Measurements from ENCODE around the gene PRIMPOL.
"Not testable (repeated sequence)": the region's sequence is repeated elsewhere in the genome, so short reads cannot be mapped to it uniquely, and the experiment has no call there.

- TF ChIP-seq EZH2 (IDR thresholded peaks at IDR 0.05; ENCODE audit: borderline replicate concordance); CTCF (IDR thresholded peaks at IDR 0.05; ENCODE audit: poor library complexity); EZH2phosphoT487 (IDR thresholded peaks at IDR 0.05; ENCODE audit: low read depth, severe bottlenecking, unreplicated experiment): not testable (repeated sequence)
Observed at GRCh38 chr4:184657820-184658219, 8.3 kb downstream of the PRIMPOL start.

Data from hepatocyte (in vitro differentiated cells).